Measurements from ENCODE around the gene FOXK2. TPM values are rescaled to one million over a fixed set of nuclear protein-coding genes. Genes with fewer than 3 reads are reported as not detected.
"Not testable (repeated sequence)": the region's sequence is repeated elsewhere in the genome, so short reads cannot be mapped to it uniquely, and the experiment has no call there.

FOXK2 gene
- total and polyA plus RNA-seq, 8 donors: 17.7 to 27.9 (median 19.8) TPM

DNA sequence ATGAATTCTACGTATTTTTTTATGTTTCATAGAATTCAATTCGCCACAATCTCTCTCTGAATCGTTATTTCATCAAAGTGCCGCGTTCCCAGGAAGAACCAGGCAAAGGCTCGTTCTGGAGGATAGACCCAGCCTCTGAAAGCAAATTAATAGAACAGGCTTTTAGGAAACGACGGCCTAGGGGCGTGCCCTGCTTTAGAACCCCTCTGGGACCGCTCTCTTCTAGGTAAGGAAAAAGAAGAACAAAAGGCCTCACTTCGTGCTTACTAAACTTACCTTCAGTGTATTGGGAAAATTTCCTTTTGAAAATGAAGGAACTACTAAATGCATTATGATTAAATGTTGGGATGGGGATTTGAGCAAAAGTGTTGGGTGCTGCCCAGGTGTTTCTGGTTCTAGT is 63.2 kb downstream of the FOXK2 start:
- DNase-seq (no peak), FAIRE-seq (no peak), ATAC-seq (no peak)
- no peak overlapping the region for H3K27ac ChIP-seq
- TF ChIP-seq, protein P1, sequence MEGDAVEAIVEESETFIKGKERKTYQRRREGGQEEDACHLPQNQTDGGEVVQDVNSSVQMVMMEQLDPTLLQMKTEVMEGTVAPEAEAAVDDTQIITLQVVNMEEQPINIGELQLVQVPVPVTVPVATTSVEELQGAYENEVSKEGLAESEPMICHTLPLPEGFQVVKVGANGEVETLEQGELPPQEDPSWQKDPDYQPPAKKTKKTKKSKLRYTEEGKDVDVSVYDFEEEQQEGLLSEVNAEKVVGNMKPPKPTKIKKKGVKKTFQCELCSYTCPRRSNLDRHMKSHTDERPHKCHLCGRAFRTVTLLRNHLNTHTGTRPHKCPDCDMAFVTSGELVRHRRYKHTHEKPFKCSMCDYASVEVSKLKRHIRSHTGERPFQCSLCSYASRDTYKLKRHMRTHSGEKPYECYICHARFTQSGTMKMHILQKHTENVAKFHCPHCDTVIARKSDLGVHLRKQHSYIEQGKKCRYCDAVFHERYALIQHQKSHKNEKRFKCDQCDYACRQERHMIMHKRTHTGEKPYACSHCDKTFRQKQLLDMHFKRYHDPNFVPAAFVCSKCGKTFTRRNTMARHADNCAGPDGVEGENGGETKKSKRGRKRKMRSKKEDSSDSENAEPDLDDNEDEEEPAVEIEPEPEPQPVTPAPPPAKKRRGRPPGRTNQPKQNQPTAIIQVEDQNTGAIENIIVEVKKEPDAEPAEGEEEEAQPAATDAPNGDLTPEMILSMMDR (IDR thresholded peaks at IDR 0.05): no peak
- no peak overlapping the region for H3K4me3 ChIP-seq
- H3K4me1 ChIP-seq: no peaks in the 10 kb centered on the region
- H3K9me3 ChIP-seq: no peaks in the 10 kb centered on the region
- H3K36me3 ChIP-seq: peaks cover 0 to 11% (median 5%) of the 10 kb centered on the region in 3 donors
- intact Hi-C loops (cut with DNase I): no loop called here
- no peaks in the 10 kb centered on the region for H3K27me3 ChIP-seq
- 92 to 94% methylated on average over 11 of the region's 11 CpGs for WGBS, 2 donors

GRCh38 chr17:82583720-82584234 is 64.2 kb downstream of the FOXK2 start:
- TF ChIP-seq, protein P1 (IDR thresholded peaks at IDR 0.05): no peak
- 92 to 93% methylated on average over 28 of the region's 28 CpGs for WGBS, 2 donors
- FAIRE-seq (no peak), ATAC-seq (peak in 2 of 4 donors; percentile 21 to 41), DNase-seq (no peak)
- no peaks in the 10 kb centered on the region for H3K9me3 ChIP-seq
- H3K4me3 ChIP-seq: no peak overlapping the region
- intact Hi-C loops (cut with DNase I): no loop called here
- H3K27ac ChIP-seq: no peak overlapping the region
- H3K4me1 ChIP-seq: no peaks in the 10 kb centered on the region
- peaks cover 0 to 11% (median 5%) of the 10 kb centered on the region in 3 donors for H3K36me3 ChIP-seq
- no peaks in the 10 kb centered on the region for H3K27me3 ChIP-seq

DNA sequence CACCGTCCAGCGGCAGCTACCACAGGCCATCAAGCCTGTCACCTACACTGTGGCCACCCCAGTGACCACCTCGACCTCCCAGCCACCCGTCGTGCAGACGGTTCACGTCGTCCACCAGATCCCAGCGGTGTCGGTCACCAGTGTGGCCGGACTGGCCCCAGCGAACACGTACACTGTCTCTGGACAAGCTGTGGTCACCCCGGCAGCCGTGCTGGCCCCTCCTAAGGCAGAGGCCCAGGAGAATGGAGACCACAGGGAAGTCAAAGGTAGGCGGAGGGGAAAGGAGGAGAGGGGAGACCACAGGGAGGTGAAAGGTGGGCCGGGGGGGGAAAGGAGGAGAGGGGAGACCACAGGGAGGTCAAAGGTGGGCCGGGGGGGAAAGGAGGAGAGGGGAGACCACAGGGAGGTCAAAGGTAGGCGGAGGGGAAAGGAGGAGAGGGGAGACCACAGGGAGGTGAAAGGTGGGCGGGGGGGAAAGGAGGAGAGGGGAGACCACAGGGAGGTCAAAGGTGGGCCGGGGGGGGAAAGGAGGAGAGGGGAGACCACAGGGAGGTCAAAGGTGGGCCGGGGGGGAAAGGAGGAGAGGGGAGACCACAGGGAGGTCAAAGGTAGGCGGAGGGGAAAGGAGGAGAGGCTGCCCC is 66.5 kb downstream of the FOXK2 start:
- H3K9me3 ChIP-seq; H3K27ac ChIP-seq; FAIRE-seq; H3K4me1 ChIP-seq; ATAC-seq; intact Hi-C loops (cut with DNase I); H3K4me3 ChIP-seq; H3K27me3 ChIP-seq: not testable (repeated sequence)
- WGBS, 2 donors: 93 to 95% methylated on average over 23 of the region's 23 CpGs
- peak in 4 of 6 donors; percentile 61 to 92 (median 74) for DNase-seq
- H3K36me3 ChIP-seq: peaks cover 0 to 11% (median 5%) of the 10 kb centered on the region in 3 donors

DNA sequence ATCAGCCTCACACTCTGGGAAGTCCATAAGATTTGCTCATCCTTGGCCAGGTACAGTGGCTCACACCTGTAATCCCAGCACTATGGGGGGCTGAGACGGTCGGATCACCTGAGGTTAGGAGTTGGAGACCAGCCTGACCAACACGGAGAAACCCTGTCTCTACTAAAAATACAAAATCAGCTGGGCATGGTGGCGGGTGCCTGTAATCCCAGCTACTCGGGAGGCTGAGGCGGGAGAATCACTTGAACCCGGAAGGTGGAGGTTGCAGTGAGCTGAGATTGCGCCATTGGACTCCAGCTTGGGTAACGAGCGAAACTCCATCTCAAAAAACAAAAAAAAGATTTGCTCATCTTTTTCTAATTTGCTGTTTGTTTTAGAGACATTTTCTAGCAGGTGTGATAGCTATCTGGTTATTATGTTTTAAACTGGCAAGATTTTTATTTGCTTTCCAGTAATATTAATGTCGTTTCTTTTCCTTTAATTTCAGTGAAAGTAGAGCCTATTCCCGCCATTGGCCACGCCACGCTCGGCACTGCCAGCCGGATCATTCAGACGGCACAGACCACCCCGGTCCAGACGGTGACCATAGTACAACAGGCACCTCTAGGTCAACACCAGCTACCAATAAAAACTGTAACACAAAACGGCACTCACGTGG is 67.2 kb downstream of the FOXK2 start:
- H3K27ac ChIP-seq: no peak overlapping the region
- 81 to 87% methylated on average over 21 of the region's 21 CpGs for WGBS, 2 donors

More for the DNA sequence above, 67.2 kb downstream of the FOXK2 start:
- H3K4me1 ChIP-seq: no peaks in the 10 kb centered on the region
- no peaks in the 10 kb centered on the region for H3K9me3 ChIP-seq
- ATAC-seq (no peak), FAIRE-seq (no peak), DNase-seq (no peak)
- intact Hi-C loops (cut with DNase I): no loop called here
- peaks cover 0 to 11% (median 5%) of the 10 kb centered on the region in 3 donors for H3K36me3 ChIP-seq
- TF ChIP-seq, protein P1 (IDR thresholded peaks at IDR 0.05): no peak
- H3K4me3 ChIP-seq: no peak overlapping the region
- no peaks in the 10 kb centered on the region for H3K27me3 ChIP-seq
